22Rv1 (cell line): Measurements from ENCODE around the gene TAPBPL.
"Not testable (repeated sequence)": the region's sequence is repeated elsewhere in the genome, so short reads cannot be mapped to it uniquely, and the experiment has no call there.

Experiments
- H3K27ac ChIP-seq: fragments of 450-650 bp; 2 replicates; pipeline ENCODE4 v1.5.1; 2017
- CTCF ChIP-seq: fragments of 450-650 bp; IDR thresholded peaks from 2 replicates; pipeline ENCODE4 v1.5.1; 2017; ENCODE audit warnings: mild to moderate bottlenecking
- ZFX ChIP-seq: fragments of 450-650 bp; IDR thresholded peaks from 2 replicates; pipeline ENCODE4 v1.6.1; 2017; ENCODE audit warnings: antibody characterized with exemption, borderline replicate concordance

The TAPBPL gene

GRCh38 chr12:6420364-6420763, 31.5 kb upstream of the TAPBPL start:
- no peak overlapping the region for H3K27ac ChIP-seq
- TF ChIP-seq ZFX (no peak), CTCF (no peak)

GRCh38 chr12:6423267-6424007, 28.4 kb upstream of the TAPBPL start:
- peak overlapping the region; percentile 21; the same call in 1 of the 2 replicates for H3K27ac ChIP-seq
- TF ChIP-seq CTCF (peak; percentile 99), ZFX (no peak)

GRCh38 chr12:6424008-6424347, 27.9 kb upstream of the TAPBPL start:
- TF ChIP-seq CTCF, result no peak
- TF ChIP-seq ZFX, result no peak
- H3K27ac ChIP-seq, result peak overlapping the region; percentile 21; the same call in 1 of the 2 replicates

GRCh38 chr12:6424866-6425265, 27.0 kb upstream of the TAPBPL start:
- TF ChIP-seq CTCF (no peak), ZFX (no peak)
- H3K27ac ChIP-seq, result no peak overlapping the region

GRCh38 chr12:6425590-6426531, 26.0 kb upstream of the TAPBPL start:
- H3K27ac ChIP-seq, result no peak overlapping the region
- TF ChIP-seq ZFX, result no peak

GRCh38 chr12:6426882-6427671, 24.8 kb upstream of the TAPBPL start:
- H3K27ac ChIP-seq, result no peak overlapping the region
- no peak for TF ChIP-seq CTCF
- no peak for TF ChIP-seq ZFX

- not testable (repeated sequence) for H3K27ac ChIP-seq
These were observed 24.0 kb upstream of the TAPBPL start for GRCh38 chr12:6427796-6428195.
